HEK293 (cell line): ENCODE measurements around the gene MLF2.
A peak's percentile ranks its signal among the peaks of the same experiment; 100 is the strongest.

ENCODE experiments used
- CTCF ChIA-PET: fragments of 350-600 bp; formaldehyde crosslinking; extraction: SDS; loops from one replicate; lab custom pipeline; 2021; ENCODE audit warnings: antibody characterized with exemption; lab: Yijun Ruan, JAX
- POLR2A ChIA-PET: fragments of 300-600 bp; formaldehyde crosslinking; extraction: SDS; loops from one replicate; lab custom pipeline; 2020; ENCODE audit warnings: antibody characterized with exemption, inconsistent platforms; lab: Yijun Ruan, JAX
- H3K27ac ChIP-seq: fragments of 200-500 bp; sonication (Bioruptor generic); 2 replicates; pipeline ENCODE4 v1.5.1; 2014; ENCODE audit warnings: low read depth, low read length, control low read depth, inconsistent platforms; ENCODE audit errors: extremely low read depth
- H3K36me3 ChIP-seq, 2 experiments: fragments of 200-500 bp in 1 of 2; sonication (Bioruptor generic) in 1 of 2; 1 replicate in 1 of 2; 2 replicates in 1 of 2; pipeline ENCODE4 v1.5.1; 2014 to 2017; ENCODE audit warnings: inconsistent platforms in 2 of 2, low read length in 2 of 2; ENCODE audit not compliant: control insufficient read depth in 2 of 2, insufficient read depth in 1 of 2
- H3K4me1 ChIP-seq: fragments of 200-500 bp; sonication (Bioruptor generic); 2 replicates; pipeline ENCODE4 v1.5.1; 2014; ENCODE audit warnings: mild to moderate bottlenecking, low read length, inconsistent platforms; ENCODE audit not compliant: control insufficient read depth, insufficient read depth
- H3K4me3 ChIP-seq: 2 replicates; pipeline ENCODE4 v1.5.1; 2011; ENCODE audit warnings: low read depth, mild to moderate bottlenecking, control low read depth, low read length, moderate library complexity
- H3K9me3 ChIP-seq: fragments of 200-500 bp; sonication (Bioruptor generic); 2 replicates; pipeline ENCODE4 v1.5.1; 2014; ENCODE audit warnings: low read depth, low read length, inconsistent platforms; ENCODE audit not compliant: control insufficient read depth, insufficient read depth
- HIC1 ChIP-seq: fragments of 450-650 bp; formaldehyde crosslinking; IDR thresholded peaks from 2 replicates; pipeline ENCODE4 v1.5.1; 2016; ENCODE audit warnings: missing biosample characterization, missing genetic modification characterization
- MEIS1 ChIP-seq: sonication (generic); formaldehyde crosslinking; IDR thresholded peaks from 2 replicates; pipeline ENCODE4 v1.8.1; 2022; ENCODE audit warnings: missing genetic modification reagents, mild to moderate bottlenecking, borderline replicate concordance
- REST ChIP-seq: fragments of 450-650 bp; formaldehyde crosslinking; IDR thresholded peaks from 2 replicates; pipeline ENCODE4 v1.5.1; 2016; ENCODE audit warnings: missing biosample characterization, missing genetic modification characterization
- SP7 ChIP-seq: fragments of 450-650 bp; formaldehyde crosslinking; IDR thresholded peaks from 2 replicates; pipeline ENCODE4 v1.5.1; 2016; ENCODE audit warnings: missing biosample characterization, missing genetic modification characterization
- TRIM28 ChIP-seq: IDR thresholded peaks from 2 replicates; pipeline ENCODE4 v1.6.1; 2011; ENCODE audit warnings: low read length, control low read depth, borderline replicate concordance
- ZBTB48 ChIP-seq: fragments of 450-650 bp; formaldehyde crosslinking; IDR thresholded peaks from 2 replicates; pipeline ENCODE4 v1.5.1; 2016; ENCODE audit warnings: missing biosample characterization, missing genetic modification characterization
- ZBTB49 ChIP-seq: fragments of 450-650 bp; formaldehyde crosslinking; IDR thresholded peaks from 2 replicates; pipeline ENCODE4 v1.5.1; 2016; ENCODE audit warnings: missing biosample characterization, missing genetic modification characterization, low read depth
- ZBTB8A ChIP-seq: fragments of 450-650 bp; formaldehyde crosslinking; IDR thresholded peaks from 2 replicates; pipeline ENCODE4 v1.5.1; 2016; ENCODE audit warnings: missing biosample characterization, missing genetic modification characterization
- ZFP69B ChIP-seq: fragments of 450-650 bp; formaldehyde crosslinking; IDR thresholded peaks from 2 replicates; pipeline ENCODE4 v1.5.1; 2016; ENCODE audit warnings: missing biosample characterization, missing genetic modification characterization
- ZNF112 ChIP-seq: fragments of 450-650 bp; formaldehyde crosslinking; IDR thresholded peaks from 2 replicates; pipeline ENCODE4 v1.5.0; 2017; ENCODE audit warnings: missing biosample characterization, missing genetic modification characterization
- ZNF121 ChIP-seq: fragments of 450-650 bp; formaldehyde crosslinking; IDR thresholded peaks from 2 replicates; pipeline ENCODE4 v1.5.1; 2016; ENCODE audit warnings: missing biosample characterization, missing genetic modification characterization
- ZNF202 ChIP-seq: fragments of 450-650 bp; formaldehyde crosslinking; IDR thresholded peaks from 2 replicates; pipeline ENCODE4 v1.5.1; 2016; ENCODE audit warnings: missing biosample characterization, missing genetic modification characterization, borderline replicate concordance
- ZNF274 ChIP-seq, 2 experiments: fragments of 200-500 bp in 1 of 2; fragments of 450-650 bp in 1 of 2; sonication (Bioruptor generic) in 1 of 2; formaldehyde crosslinking in 1 of 2; IDR thresholded peaks; 2 replicates each; pipeline versions ENCODE4 v1.5.1 to v1.6.1; 2014 to 2016; ENCODE audit warnings: borderline replicate concordance in 1 of 2, inconsistent platforms in 1 of 2, low read length in 1 of 2, missing biosample characterization in 1 of 2, missing genetic modification characterization in 1 of 2
- ZNF514 ChIP-seq: fragments of 450-650 bp; formaldehyde crosslinking; IDR thresholded peaks from 2 replicates; pipeline ENCODE4 v1.5.1; 2016; ENCODE audit warnings: missing biosample characterization, missing genetic modification characterization
- ZNF670 ChIP-seq: fragments of 450-650 bp; formaldehyde crosslinking; IDR thresholded peaks from 2 replicates; pipeline ENCODE4 v1.5.1; 2016; ENCODE audit warnings: missing biosample characterization, missing genetic modification characterization, low read depth
- TF ChIP-seq, protein P1 (sequence below): IDR thresholded peaks from 2 replicates; pipeline ENCODE4 v1.6.1; 2011; ENCODE audit warnings: mild to moderate bottlenecking, low read depth, low read length, borderline replicate concordance

Gene MLF2

GRCh38 chr12:6752921-6753771 is at the start of gene MLF2 (continued):
- TF ChIP-seq ZBTB49 (tag by site-specific recombination) (peak; percentile 39; the same call in 1 of the 2 replicates), ZBTB8A (tag by site-specific recombination) (peak; percentile 93), ZNF121 (tag by site-specific recombination) (no peak)

DNA sequence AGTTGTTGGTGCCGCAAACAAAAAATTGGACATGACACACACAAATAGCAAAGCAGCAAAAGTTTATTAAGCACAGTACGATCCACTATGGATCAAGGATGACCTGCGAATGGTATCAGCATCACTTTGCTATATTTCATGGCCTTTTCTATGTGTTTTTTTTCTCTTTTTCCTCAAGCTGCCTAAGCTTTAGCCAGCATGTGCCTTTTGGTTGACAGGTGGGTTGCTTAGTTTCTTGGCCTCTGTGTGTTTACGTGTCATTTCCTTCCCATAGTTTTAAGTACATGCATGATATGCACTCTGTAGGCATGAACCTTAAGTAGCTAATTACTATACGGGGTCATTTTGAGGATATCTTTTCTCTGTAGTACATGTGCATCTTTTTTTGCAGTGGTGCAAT is 46.2 kb upstream of the MLF2 start:
- Histone ChIP-seq H3K4me1 (no peaks in the 10 kb centered on the region), H3K36me3 (no peaks in the 10 kb centered on the region), H3K4me3 (no peak overlapping the region), H3K27ac (no peak overlapping the region), H3K9me3 (no peaks in the 10 kb centered on the region)
- TF ChIP-seq ZBTB48 (tag by site-specific recombination) (no peak), SP7 (no peak), TRIM28 (no peak), ZNF112 (tag by site-specific recombination) (no peak), REST (no peak), ZNF670 (no peak), ZNF274 (IDR thresholded peaks at IDR 0.05; ENCODE audit: low read length) (no peak), ZNF274 (tag by site-specific recombination; IDR thresholded peaks at IDR 0.05; ENCODE audit: borderline replicate concordance) (no peak), ZNF514 (no peak), ZFP69B (tag by site-specific recombination) (no peak), MEIS1 (no peak), HIC1 (tag by site-specific recombination) (no peak), ZNF202 (tag by site-specific recombination) (no peak)
- TF ChIP-seq, protein P1, sequence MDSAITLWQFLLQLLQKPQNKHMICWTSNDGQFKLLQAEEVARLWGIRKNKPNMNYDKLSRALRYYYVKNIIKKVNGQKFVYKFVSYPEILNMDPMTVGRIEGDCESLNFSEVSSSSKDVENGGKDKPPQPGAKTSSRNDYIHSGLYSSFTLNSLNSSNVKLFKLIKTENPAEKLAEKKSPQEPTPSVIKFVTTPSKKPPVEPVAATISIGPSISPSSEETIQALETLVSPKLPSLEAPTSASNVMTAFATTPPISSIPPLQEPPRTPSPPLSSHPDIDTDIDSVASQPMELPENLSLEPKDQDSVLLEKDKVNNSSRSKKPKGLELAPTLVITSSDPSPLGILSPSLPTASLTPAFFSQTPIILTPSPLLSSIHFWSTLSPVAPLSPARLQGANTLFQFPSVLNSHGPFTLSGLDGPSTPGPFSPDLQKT, result no peak
- ChIA-PET POLR2A (no interaction called here), CTCF (no interaction called here)
